ENCODE results near the gene MECR.

DNA sequence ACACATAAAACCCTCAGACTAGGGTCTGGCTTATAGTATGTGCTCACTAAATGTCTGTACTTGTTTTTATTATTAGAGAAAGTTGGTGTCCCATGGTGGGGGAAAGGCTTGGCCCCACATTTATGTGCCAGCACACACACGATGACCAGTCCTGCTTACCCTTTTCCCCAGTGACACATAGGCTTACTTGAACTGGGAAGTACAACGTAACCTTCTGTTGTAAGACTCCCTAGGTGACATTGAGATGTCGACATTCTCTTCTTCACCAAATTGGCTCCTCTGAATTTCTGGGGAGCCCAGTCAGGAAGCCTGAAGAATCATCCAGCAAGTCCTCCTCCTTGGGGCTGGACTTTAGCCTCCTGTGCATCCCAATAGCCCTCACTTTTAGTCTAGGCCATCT lies 1.7 kb upstream of the MECR start:
- TF ChIP-seq, protein P1, sequence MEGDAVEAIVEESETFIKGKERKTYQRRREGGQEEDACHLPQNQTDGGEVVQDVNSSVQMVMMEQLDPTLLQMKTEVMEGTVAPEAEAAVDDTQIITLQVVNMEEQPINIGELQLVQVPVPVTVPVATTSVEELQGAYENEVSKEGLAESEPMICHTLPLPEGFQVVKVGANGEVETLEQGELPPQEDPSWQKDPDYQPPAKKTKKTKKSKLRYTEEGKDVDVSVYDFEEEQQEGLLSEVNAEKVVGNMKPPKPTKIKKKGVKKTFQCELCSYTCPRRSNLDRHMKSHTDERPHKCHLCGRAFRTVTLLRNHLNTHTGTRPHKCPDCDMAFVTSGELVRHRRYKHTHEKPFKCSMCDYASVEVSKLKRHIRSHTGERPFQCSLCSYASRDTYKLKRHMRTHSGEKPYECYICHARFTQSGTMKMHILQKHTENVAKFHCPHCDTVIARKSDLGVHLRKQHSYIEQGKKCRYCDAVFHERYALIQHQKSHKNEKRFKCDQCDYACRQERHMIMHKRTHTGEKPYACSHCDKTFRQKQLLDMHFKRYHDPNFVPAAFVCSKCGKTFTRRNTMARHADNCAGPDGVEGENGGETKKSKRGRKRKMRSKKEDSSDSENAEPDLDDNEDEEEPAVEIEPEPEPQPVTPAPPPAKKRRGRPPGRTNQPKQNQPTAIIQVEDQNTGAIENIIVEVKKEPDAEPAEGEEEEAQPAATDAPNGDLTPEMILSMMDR (conservative IDR thresholded peaks at IDR 0.05 in 1 of 2, IDR thresholded peaks at IDR 0.05 in 1 of 2; ENCODE audit: extremely low read depth in 1 of 2, insufficient read depth in 1 of 2, low read depth in 1 of 2, low read length in 2 of 2), result no peak
- no peak for TF ChIP-seq EZH2 (IDR thresholded peaks at IDR 0.05; ENCODE audit: borderline replicate concordance, low read length)

All from mammary epithelial cell (primary cell).